A673 (cell line): ENCODE measurements around the gene MEGF6. TPM values are rescaled to one million over a fixed set of nuclear protein-coding genes. Genes with fewer than 3 reads are reported as not detected.

Experiments used
- BruUV-seq: library from RNA; stranded (reverse); fragments of 400-500 nt; replicated peaks from 2 replicates; lab custom pipeline; 2021; lab: Mats Ljungman, UMichigan
- CTCF ChIA-PET: fragments of 300-600 bp; sonication (Branson Sonifier 250); formaldehyde crosslinking; loops from one replicate; lab custom pipeline; 2022; ENCODE audit warnings: antibody characterized with exemption; lab: Charles Lee
- POLR2A ChIA-PET: fragments of 300-600 bp; sonication (Branson Sonifier 250); formaldehyde crosslinking; loops from one replicate; lab custom pipeline; 2022; ENCODE audit warnings: antibody characterized with exemption; ENCODE audit not compliant: low non-redundant PET; lab: Charles Lee
- DNase-seq: peaks from one replicate; pipeline ENCODE4 v3.0.0-alpha.2; 2015; ENCODE audit warnings: low spot score
- H3K27ac ChIP-seq: fragments of 200-600 bp; sonication (generic); 2 replicates; pipeline ENCODE4 v1.5.1; 2016; ENCODE audit warnings: mixed run types, low read depth, mild to moderate bottlenecking, mixed read lengths, antibody characterized with exemption, low read length; ENCODE audit not compliant: poor library complexity, severe bottlenecking
- H3K27me3 ChIP-seq: fragments of 200-600 bp; sonication (generic); replicated peaks from 2 replicates; pipeline ENCODE4 v1.6.1; 2017; ENCODE audit warnings: mixed run types, low read depth, mild to moderate bottlenecking, mixed read lengths, antibody characterized with exemption, low read length; ENCODE audit not compliant: insufficient read depth, poor library complexity
- H3K36me3 ChIP-seq: fragments of 200-600 bp; sonication (generic); 2 replicates; pipeline ENCODE4 v1.6.1; 2016; ENCODE audit warnings: mixed run types, mild to moderate bottlenecking, mixed read lengths, antibody characterized with exemption, low read length; ENCODE audit not compliant: insufficient read depth, poor library complexity, severe bottlenecking
- H3K4me1 ChIP-seq: fragments of 200-600 bp; sonication (generic); 2 replicates; pipeline ENCODE4 v1.6.1; 2017; ENCODE audit warnings: mixed run types, mild to moderate bottlenecking, mixed read lengths, antibody characterized with exemption, low read length; ENCODE audit not compliant: insufficient read depth, poor library complexity, severe bottlenecking
- H3K4me3 ChIP-seq: fragments of 200-600 bp; sonication (generic); 2 replicates; pipeline ENCODE4 v1.5.1; 2016; ENCODE audit warnings: low read depth, mixed run types, mild to moderate bottlenecking, mixed read lengths, low read length; ENCODE audit not compliant: poor library complexity, severe bottlenecking
- H3K9me3 ChIP-seq: fragments of 200-600 bp; sonication (generic); 2 replicates; pipeline ENCODE4 v1.6.1; 2016; ENCODE audit warnings: mixed run types, low read depth, mild to moderate bottlenecking, mixed read lengths, antibody characterized with exemption, low read length; ENCODE audit not compliant: poor library complexity, severe bottlenecking
- CTCF ChIP-seq: fragments of 300-800, 200-600 bp; sonication (generic); conservative IDR thresholded peaks from 2 replicates; pipeline ENCODE4 v1.5.1; 2017; ENCODE audit warnings: low read depth, mild to moderate bottlenecking, antibody characterized with exemption, low read length, moderate library complexity, mixed read lengths
- EZH2 ChIP-seq: fragments of 200-600 bp; sonication (generic); IDR thresholded peaks from 2 replicates; pipeline ENCODE4 v1.6.1; 2017; ENCODE audit warnings: borderline replicate concordance, low read depth, mild to moderate bottlenecking, mixed read lengths, antibody characterized with exemption, low read length; ENCODE audit not compliant: poor library complexity, severe bottlenecking
- intact Hi-C: fragments of 100-400 bp; cut with micrococcal nuclease; formaldehyde crosslinking; loops from one replicate; pipeline ENCODE4 v1.10.0; 2022; ENCODE audit not compliant: unreplicated experiment
- total RNA-seq: library from RNA; stranded (reverse); gene quantifications from 2 replicates; pipeline ENCODE4 v1.2.3, GENCODE V29; 2021

The MEGF6 gene
- total RNA-seq, 1 experiment from 2014 or later, result 2.8 TPM

DNA sequence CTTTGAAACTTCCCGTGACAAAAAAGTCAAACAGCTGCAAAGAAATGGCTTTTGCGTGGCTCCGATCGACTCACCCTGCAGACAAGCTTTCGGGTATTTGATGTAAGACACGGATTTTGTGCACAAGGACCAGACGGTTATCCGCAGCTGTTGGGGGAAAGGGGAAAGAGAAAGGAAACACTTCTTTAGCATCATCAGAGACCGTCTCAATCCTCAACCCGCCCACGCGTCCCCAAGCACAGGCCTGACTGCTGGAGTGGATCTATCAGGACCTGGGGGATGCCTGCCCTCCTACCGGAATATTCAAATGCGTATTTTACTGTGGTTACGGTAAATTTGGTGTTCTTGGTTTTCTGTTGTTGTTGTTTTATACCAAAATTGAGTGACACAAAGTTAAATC, 27.4 kb upstream of the MEGF6 start:
- Histone ChIP-seq H3K4me3 (no peak overlapping the region), H3K27ac (no peak overlapping the region), H3K27me3 (no peaks in the 10 kb centered on the region), H3K9me3 (no peaks in the 10 kb centered on the region), H3K4me1 (no peaks in the 10 kb centered on the region), H3K36me3 (peaks cover 43% of the 10 kb centered on the region)
- intact Hi-C loops, result no loop called here
- POLR2A ChIA-PET, result interaction anchor here (0.6 kb wide), 1 partner anchor 124 kb away, joined by 4 read pairs; no protein-coding TSS in a partner anchor
- CTCF ChIA-PET, result no interaction called here
- no peak for DNase-seq
- TF ChIP-seq CTCF (no peak), EZH2 (no peak)
- BruUV-seq, result no TSS peak

DNA sequence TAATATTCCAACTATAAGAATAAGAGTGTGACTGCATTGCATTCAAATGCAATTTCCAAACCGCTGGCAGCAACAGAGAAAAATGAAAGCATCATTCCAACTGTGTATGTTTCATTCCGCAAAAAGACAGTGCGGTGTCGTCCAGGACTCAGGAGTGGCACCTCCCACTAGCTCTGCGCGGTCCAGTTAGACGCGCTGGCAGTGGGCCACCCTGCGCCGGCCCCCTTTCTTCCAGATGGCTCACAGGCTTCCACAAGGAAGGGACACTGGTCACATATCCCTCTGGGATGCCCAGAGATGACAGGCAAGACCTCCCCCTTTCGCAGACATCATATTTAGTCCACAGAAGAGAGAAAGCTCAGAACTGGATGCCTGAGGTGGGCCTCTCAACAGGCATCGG, 26.7 kb upstream of the MEGF6 start:
- TF ChIP-seq EZH2 (no peak), CTCF (no peak)
- ChIA-PET CTCF (no interaction called here), POLR2A (interaction anchor here (0.6 kb wide), 1 partner anchor 124 kb away, joined by 4 read pairs; no protein-coding TSS in a partner anchor)
- H3K36me3 ChIP-seq, result peaks cover 45% of the 10 kb centered on the region
- H3K27me3 ChIP-seq, result no peaks in the 10 kb centered on the region
- no peaks in the 10 kb centered on the region for H3K9me3 ChIP-seq
- no peak for DNase-seq
- H3K27ac ChIP-seq, result no peak overlapping the region
- H3K4me3 ChIP-seq, result no peak overlapping the region
- BruUV-seq, result no TSS peak
- intact Hi-C loops, result no loop called here
- H3K4me1 ChIP-seq, result no peaks in the 10 kb centered on the region

- POLR2A ChIA-PET, result no interaction called here
- H3K27ac ChIP-seq, result no peak overlapping the region
- H3K4me3 ChIP-seq, result no peak overlapping the region
- H3K36me3 ChIP-seq, result peaks cover 50% of the 10 kb centered on the region
- intact Hi-C loops, result no loop called here
- CTCF ChIA-PET, result no interaction called here
- H3K9me3 ChIP-seq, result no peaks in the 10 kb centered on the region
- no peaks in the 10 kb centered on the region for H3K27me3 ChIP-seq
- TF ChIP-seq EZH2 (no peak), CTCF (no peak)
- no peak for DNase-seq
- BruUV-seq, result no TSS peak
- no peaks in the 10 kb centered on the region for H3K4me1 ChIP-seq
Observed at GRCh38 chr1:3636531-3636930, 25.2 kb upstream of the MEGF6 start.
